Omental fat pad (tissue), 4 donors: ENCODE measurements around the gene MT1HL1. TPM values are rescaled to one million over a fixed set of nuclear protein-coding genes. Genes with fewer than 3 reads are reported as not detected.

Experiments
- ATAC-seq: fragments of 150-250 bp; one replicate; pipeline ENCODE4 v1.9.1; 2016; ENCODE audit warnings: mild to moderate bottlenecking, moderate library complexity; ENCODE audit not compliant: low FRiP score
- DNase-seq: peaks from one replicate; pipeline ENCODE4 v3.0.0-alpha.2; 2019; ENCODE audit warnings: low spot score
- total RNA-seq, 4 donors: library from RNA; depleted of rRNA; stranded (reverse); fragments of >200 nt; gene quantifications; one replicate each; pipeline ENCODE4 v1.1.0, GENCODE V29; 2016
- TF ChIP-seq, protein P1 (sequence below), 3 donors: fragments of 450-650 bp; IDR thresholded peaks; one replicate each; pipeline ENCODE4 v1.5.1; 2016 to 2017; ENCODE audit warnings: antibody characterized with exemption in 3 of 3, mild to moderate bottlenecking in 3 of 3, moderate library complexity in 2 of 3

The MT1HL1 gene
- total RNA-seq, 4 donors from 2014 or later = not detected

DNA sequence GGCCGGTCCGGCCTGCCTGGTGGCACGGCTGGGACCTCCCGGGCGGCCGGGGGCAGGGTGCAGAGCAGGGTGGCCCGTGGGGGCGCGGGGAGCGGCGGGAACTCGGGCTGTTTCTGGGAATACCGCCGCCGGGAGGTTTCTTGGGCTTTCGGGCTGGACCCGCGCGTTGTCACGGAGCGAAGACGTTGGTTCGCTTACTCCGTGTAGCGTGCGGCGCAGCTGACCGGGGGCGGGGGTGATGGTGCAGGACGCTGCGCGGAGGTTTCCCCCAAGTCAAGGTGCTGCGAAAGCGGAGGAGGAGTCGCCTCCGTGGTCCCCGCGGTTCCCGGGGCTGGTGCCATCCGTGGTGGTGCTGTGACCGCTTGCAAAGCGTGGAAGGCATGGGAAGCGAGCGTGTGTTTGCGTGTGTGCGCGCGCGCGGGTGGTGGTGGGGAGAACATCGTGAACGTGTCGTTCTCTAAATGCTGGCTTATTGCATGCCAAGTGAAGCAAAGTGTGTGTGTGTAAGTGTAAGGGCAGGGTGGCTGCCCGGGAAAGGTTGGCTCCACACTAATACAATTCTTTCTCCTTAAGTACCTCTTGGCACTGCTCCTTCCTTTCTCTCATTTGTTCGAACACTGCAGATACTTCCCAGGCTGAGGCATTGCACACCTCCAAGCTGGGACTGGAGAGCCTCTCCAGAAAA is 38.8 kb upstream of the MT1HL1 start:
- no peak for DNase-seq
- peak; percentile 45 for ATAC-seq
- TF ChIP-seq, protein P1, sequence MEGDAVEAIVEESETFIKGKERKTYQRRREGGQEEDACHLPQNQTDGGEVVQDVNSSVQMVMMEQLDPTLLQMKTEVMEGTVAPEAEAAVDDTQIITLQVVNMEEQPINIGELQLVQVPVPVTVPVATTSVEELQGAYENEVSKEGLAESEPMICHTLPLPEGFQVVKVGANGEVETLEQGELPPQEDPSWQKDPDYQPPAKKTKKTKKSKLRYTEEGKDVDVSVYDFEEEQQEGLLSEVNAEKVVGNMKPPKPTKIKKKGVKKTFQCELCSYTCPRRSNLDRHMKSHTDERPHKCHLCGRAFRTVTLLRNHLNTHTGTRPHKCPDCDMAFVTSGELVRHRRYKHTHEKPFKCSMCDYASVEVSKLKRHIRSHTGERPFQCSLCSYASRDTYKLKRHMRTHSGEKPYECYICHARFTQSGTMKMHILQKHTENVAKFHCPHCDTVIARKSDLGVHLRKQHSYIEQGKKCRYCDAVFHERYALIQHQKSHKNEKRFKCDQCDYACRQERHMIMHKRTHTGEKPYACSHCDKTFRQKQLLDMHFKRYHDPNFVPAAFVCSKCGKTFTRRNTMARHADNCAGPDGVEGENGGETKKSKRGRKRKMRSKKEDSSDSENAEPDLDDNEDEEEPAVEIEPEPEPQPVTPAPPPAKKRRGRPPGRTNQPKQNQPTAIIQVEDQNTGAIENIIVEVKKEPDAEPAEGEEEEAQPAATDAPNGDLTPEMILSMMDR (IDR thresholded peaks at IDR 0.05) = no peak

DNA sequence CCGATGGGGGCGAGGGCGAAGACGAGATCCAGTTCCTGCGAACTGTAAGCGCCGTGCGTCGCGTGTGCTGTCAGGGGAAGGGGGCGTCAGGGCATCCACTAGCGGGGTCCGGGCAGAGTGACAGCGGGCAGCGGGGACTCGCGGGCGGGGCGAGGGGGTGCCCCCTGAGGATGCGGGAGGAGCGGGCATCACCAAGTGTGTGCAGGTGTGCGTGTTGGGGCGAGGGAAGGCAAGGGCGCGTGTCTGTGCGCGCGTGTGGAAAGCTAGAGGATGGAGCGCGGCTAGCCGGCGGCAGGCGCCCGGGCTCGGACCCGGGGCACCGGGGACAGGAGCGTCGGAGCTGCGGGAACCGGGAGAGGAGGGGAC is 38.3 kb upstream of the MT1HL1 start:
- DNase-seq (no peak), ATAC-seq (no peak)
- TF ChIP-seq, protein P1 (IDR thresholded peaks at IDR 0.05) = no peak

- ATAC-seq (peak; percentile 84), DNase-seq (no peak)
- TF ChIP-seq, protein P1 (IDR thresholded peaks at IDR 0.05) = no peak
Measured at GRCh38 chr1:237041795-237042525, 37.7 kb upstream of the MT1HL1 start, which contains the start of gene RYR2. RYR2 (plus strand) TSS chr1:237042184; CDS start chr1:237042522, 338 bp downstream.

- ATAC-seq = no peak
Measured at GRCh38 chr1:237041461-237041794, 37.2 kb upstream of the MT1HL1 start.

DNA sequence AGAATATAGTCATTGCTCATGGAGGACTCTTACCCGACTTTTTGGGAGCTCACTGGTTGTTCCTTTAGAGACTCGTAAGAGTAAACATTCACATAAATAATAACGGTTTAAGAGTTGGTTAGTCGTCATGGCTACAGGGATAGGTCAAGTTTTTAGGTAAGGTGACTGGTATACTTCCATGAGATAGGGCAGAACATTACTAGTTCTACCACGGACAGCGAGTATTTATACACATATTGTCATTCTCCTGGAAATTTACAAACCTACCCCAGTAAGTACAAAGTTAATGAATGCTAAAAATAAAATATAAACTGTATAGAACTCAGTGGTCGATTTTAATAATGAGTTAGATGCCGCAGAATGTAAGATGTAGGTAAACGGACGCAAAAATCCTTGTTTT is 36.6 kb upstream of the MT1HL1 start:
- DNase-seq (no peak), ATAC-seq (no peak)
- TF ChIP-seq, protein P1 (IDR thresholded peaks at IDR 0.05) = no peak

More at GRCh38 chr1:237041461-237041794, 37.2 kb upstream of the MT1HL1 start:
- DNase-seq = no peak
- TF ChIP-seq, protein P1 (IDR thresholded peaks at IDR 0.05) = no peak

- DNase-seq (no peak), ATAC-seq (no peak)
- TF ChIP-seq, protein P1 (IDR thresholded peaks at IDR 0.05) = no peak
Measured at GRCh38 chr1:237038211-237038610, 34.0 kb upstream of the MT1HL1 start.

GRCh38 chr1:237035759-237036158 is 31.5 kb upstream of the MT1HL1 start:
- DNase-seq = no peak
- ATAC-seq = no peak
- TF ChIP-seq, protein P1 (IDR thresholded peaks at IDR 0.05) = no peak
